Neural progenitor cell (in vitro differentiated cells): ENCODE measurements around the gene FBN3.

ENCODE experiments used
- EZH2 ChIP-seq: fragments of 200-600 bp; sonication (generic); IDR thresholded peaks from 2 replicates; pipeline ENCODE4 v1.6.1; 2017; ENCODE audit warnings: antibody characterized with exemption, mild to moderate bottlenecking, moderate library complexity
- EZH2phosphoT487 ChIP-seq: fragments of 200-600 bp; sonication (generic); IDR thresholded peaks from 2 replicates; pipeline ENCODE4 v1.6.1; 2017; ENCODE audit warnings: antibody characterized with exemption
- TF ChIP-seq, protein P1 (sequence below): fragments of 200-600 bp; sonication (generic); IDR thresholded peaks from 2 replicates; pipeline ENCODE4 v1.5.1; 2017; ENCODE audit warnings: antibody characterized with exemption, mild to moderate bottlenecking

DNA sequence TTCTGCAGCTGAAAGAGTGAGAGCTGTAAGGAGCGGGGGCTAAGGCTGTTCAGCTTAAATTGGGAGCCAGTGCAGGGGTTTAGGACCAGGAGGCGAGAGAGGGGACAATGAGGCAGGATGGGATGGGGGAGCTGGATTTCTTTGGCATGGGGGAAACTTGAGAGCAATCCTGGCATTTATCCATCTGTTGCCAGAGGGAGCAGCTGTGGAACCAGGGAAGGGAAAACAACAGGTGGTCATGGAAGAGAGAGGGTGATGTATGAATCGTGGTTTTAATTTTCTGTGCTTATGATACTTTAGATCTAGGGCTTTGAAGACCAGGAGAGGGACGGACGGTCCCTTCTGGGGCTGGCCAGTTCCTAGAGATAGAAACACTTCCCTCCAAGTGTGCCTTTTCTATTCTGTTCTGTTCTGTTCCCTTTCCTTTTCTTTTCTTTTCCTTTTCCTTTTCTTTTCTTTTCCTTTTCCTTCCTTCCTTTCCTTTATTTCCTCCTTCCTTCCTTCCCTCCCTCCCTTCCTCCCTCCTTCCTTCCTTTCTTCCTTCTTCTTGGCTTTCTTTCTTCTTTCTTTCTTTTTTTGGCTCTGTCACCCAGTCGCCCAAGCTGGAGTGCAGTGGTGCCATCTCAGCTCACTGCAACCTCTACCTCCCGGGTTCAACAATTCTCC, 112.8 kb downstream of the FBN3 start:
- TF ChIP-seq, protein P1, sequence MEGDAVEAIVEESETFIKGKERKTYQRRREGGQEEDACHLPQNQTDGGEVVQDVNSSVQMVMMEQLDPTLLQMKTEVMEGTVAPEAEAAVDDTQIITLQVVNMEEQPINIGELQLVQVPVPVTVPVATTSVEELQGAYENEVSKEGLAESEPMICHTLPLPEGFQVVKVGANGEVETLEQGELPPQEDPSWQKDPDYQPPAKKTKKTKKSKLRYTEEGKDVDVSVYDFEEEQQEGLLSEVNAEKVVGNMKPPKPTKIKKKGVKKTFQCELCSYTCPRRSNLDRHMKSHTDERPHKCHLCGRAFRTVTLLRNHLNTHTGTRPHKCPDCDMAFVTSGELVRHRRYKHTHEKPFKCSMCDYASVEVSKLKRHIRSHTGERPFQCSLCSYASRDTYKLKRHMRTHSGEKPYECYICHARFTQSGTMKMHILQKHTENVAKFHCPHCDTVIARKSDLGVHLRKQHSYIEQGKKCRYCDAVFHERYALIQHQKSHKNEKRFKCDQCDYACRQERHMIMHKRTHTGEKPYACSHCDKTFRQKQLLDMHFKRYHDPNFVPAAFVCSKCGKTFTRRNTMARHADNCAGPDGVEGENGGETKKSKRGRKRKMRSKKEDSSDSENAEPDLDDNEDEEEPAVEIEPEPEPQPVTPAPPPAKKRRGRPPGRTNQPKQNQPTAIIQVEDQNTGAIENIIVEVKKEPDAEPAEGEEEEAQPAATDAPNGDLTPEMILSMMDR, result no peak
- no peak for TF ChIP-seq EZH2
- TF ChIP-seq EZH2phosphoT487, result no peak
